Activated CD4-positive, alpha-beta T cell treated with anti-CD3 and anti-CD28 coated beads, Interleukin-2, amount 50 U/mL, for 48 hours (primary cell): ENCODE data around the gene ITSN2.

Experiments
- DNase-seq, 2 experiments: peaks; one replicate each; pipeline ENCODE4 v3.0.0-alpha.2; 2020

ITSN2 gene

GRCh38 chr2:24262421-24262970 lies 97.8 kb downstream of the ITSN2 start:
- DNase-seq, result no peak

GRCh38 chr2:24261441-24261840 lies 98.9 kb downstream of the ITSN2 start:
- no peak for DNase-seq

GRCh38 chr2:24259316-24259715 lies 101.0 kb downstream of the ITSN2 start:
- no peak for DNase-seq

- no peak for DNase-seq
Measured at GRCh38 chr2:24258718-24259117, 101.6 kb downstream of the ITSN2 start.

- DNase-seq, result no peak
Measured at GRCh38 chr2:24253303-24253919, 106.9 kb downstream of the ITSN2 start.

GRCh38 chr2:24247592-24247991 lies 112.7 kb downstream of the ITSN2 start:
- no peak for DNase-seq

- DNase-seq, result no peak
Measured at GRCh38 chr2:24247164-24247563, 113.2 kb downstream of the ITSN2 start.

- DNase-seq, result no peak
Measured at GRCh38 chr2:24245986-24246776, 114.2 kb downstream of the ITSN2 start.

GRCh38 chr2:24241528-24241927 lies 118.8 kb downstream of the ITSN2 start:
- no peak for DNase-seq

- DNase-seq, result no peak
Measured at GRCh38 chr2:24239553-24239952, 120.8 kb downstream of the ITSN2 start.

GRCh38 chr2:24238158-24238557 lies 122.2 kb downstream of the ITSN2 start:
- no peak for DNase-seq

- DNase-seq, result no peak
Measured at GRCh38 chr2:24237313-24237712, 123.0 kb downstream of the ITSN2 start.

- no peak for DNase-seq
Measured at GRCh38 chr2:24233321-24233720, 127.0 kb downstream of the ITSN2 start.

- DNase-seq, result no peak
Measured at GRCh38 chr2:24231461-24231881, 128.9 kb downstream of the ITSN2 start.

GRCh38 chr2:24228470-24228869 lies 131.9 kb downstream of the ITSN2 start:
- no peak for DNase-seq

GRCh38 chr2:24225499-24226242 lies 134.7 kb downstream of the ITSN2 start:
- DNase-seq, result no peak

GRCh38 chr2:24222946-24223345 lies 137.4 kb downstream of the ITSN2 start:
- no peak for DNase-seq

- DNase-seq, result no peak
Measured at GRCh38 chr2:24221343-24222050, 138.8 kb downstream of the ITSN2 start.

- no peak for DNase-seq
Measured at GRCh38 chr2:24220554-24221291, 139.6 kb downstream of the ITSN2 start.

GRCh38 chr2:24214880-24215279 lies 145.5 kb downstream of the ITSN2 start:
- DNase-seq, result no peak

- no peak for DNase-seq
Measured at GRCh38 chr2:24211408-24211807, 148.9 kb downstream of the ITSN2 start.

GRCh38 chr2:24210723-24211122 lies 149.6 kb downstream of the ITSN2 start:
- DNase-seq, result no peak
